HG03095 (cell line): ENCODE data around the gene PLA2G2C.

Experiments used
- ATAC-seq: cut with Tn5 transposase; IDR thresholded peaks from one replicate; pipeline ENCODE4 v1.9.1; 2021; ENCODE audit warnings: moderate library complexity; ENCODE audit not compliant: unreplicated experiment

Gene PLA2G2C

DNA sequence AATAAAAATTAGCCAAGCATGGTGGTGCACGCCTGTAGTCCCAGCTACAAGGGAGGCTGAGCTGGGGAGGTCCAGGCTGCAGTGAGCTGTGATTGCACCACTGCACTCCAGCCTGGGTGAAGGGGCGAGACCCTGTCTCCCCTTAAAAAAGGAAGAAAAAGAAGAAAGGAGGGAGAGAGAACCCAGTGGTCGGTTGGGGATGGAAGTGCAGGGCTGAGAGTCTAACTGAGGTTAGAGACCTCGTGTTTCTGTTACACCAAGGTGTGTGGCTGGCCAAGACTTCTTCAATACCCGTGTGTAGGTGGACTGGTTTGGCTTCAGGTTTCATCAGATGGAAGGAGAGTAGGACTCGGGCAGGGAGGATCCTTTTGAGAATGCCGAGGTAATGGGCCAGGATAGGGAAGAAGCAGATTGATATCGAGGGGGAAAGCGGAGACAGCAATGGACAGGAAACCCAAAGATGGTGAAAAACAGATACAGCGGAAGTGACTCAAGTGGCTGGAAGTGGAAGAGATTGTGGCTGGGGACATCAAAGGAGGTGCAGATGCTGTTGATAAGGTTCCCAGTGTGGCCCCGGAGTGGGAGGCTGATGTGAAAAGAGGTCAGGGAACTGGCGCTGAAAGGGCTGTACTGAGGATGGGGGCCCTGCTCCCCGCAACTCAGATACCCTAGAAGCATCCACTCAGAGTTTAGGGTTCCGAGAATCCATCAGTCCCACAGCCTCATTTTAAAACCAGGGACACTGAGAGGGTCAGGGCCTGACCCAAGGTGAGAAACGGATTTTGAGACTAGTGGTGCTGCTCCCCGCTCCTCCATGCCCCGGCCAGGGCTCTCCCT is 1.1 kb downstream of the PLA2G2C start:
- ATAC-seq = no peak

DNA sequence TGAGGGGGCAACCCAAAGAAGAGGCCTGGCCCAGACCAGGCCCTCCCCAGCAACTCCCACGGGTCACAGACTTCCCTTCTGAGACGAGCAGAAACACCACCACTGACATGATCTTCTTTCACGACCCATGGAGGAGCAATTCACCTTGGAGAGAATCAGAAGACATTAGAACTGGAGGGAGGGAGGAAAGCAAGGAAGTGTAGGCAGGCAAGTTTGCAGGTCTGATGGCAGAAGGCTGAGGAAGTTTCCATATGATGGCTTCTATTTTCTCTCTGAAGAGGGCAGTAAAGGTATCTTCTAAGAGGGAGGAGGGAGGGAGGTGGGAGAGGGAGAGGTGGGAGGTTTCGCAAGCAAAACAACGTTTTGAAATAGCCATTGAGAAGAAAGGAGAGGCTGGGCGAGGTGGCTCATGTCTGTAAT is 1.8 kb downstream of the PLA2G2C start:
- ATAC-seq = no peak

DNA sequence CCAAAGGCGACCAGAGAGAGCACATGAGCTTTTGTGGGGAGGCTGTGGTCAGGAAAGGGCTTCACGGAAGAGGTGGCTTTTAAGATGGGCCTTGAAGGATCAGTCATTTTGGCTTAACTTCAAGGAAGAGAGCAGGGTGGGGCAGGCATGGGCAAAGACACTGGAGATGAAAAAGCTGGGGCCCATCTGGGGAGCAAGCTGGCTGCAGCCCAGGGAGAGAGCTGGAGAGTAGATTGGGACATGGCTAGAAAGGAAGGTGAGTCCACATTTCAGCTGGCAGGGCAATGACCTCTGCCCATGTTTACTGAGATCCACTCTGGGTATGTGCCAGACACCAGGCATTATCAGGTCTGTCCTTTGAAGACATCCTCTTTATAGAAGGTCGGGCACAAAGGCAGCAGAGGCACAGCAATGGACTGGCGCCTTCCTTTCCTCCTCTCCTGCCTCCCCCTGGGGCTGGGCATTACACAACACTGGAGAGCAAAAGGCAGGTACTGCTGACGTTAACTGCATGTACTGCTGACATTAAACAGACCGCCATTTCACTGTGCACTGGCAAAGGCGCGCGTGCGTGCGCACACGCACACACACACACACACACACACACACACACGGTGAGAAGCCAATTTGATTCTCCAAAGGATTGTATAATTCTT is 2.6 kb downstream of the PLA2G2C start:
- ATAC-seq = no peak

DNA sequence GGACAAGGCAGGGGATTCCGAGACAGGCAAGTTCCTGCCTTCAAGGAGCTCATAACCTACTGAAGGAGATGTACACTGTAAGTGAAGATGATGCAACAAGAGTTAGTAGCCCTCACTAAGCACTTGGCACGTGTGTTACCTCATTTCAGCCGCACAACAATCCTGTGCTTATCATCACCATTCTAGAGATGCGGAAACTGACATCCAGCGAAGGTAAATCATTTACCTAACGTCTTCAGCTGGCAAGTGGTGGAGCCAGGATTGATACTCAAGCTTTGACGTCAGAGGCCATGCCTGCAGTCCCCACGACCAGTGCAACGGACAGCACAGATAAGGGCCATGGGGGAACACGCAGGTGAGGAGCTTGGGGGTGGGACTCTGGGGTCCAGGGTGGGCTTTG is 3.3 kb downstream of the PLA2G2C start:
- no peak for ATAC-seq

DNA sequence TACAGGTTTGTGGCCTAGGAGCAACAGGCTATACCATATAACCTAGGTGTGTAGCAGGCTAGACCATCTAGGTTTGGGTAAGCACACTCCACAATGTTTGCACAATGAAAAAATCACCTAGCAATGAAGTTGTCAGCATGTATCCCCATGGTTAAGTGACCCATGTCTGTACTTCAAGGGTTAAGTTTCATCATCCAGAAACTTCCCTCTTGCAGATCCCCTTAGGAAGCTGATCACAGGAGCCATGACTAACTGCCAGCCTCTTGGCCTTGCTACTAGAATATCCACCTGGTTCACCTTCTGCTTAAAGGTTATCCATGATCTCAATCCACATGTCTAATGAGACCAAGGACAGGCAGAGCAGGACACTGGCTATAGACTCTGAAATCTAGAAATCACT is 3.9 kb downstream of the PLA2G2C start:
- ATAC-seq = no peak

DNA sequence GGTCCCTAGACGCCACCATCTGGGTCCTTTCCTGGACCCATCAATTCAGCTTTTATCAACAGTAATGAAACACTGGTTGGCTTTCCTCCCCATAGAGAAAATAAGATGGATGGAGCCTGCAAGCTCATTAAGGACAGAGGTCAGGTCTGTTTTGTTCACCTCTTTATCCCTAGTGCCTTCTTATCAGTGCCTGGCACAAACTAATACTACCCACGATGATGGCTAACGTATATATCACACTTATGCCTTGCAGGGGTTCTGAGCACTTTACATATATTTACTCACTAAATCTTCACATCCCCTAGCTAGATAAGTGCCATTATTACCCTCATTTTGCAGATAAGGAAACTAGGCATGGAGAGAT is 5.5 kb downstream of the PLA2G2C start:
- no peak for ATAC-seq

DNA sequence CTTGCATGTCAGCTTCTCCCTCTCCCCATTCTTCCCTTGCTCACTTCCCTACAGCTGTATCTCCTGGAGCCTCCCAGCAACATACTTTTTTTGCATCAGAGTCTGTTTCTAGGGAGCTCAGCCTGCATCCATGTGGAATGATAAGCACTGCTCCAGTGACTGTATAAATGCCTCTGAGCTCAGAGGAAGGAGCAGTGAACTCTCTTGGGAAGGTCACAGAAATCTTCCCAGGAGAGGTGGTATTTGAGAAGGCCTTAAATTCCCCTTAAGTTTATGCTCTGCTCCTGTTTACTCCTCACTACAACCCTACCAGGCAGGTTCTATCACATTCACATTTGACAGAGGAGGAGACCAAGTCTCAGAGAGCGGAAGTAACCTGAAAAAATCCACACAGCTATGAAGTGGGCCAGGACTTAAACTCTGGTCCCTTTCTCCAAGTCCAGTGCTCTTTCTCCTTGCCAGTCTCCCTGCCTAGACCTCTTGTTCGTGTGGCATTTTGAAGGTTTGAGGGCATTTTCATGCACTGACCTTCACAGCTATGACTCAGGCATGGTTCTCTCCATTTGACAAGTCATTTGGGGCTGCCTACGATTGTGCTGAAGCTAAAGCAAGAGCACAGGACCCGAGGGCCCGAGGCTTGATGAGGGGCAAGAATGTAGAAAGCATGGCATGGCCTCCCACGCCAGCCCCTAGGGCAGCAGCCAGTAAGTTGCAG is 6.0 kb downstream of the PLA2G2C start:
- no peak for ATAC-seq

DNA sequence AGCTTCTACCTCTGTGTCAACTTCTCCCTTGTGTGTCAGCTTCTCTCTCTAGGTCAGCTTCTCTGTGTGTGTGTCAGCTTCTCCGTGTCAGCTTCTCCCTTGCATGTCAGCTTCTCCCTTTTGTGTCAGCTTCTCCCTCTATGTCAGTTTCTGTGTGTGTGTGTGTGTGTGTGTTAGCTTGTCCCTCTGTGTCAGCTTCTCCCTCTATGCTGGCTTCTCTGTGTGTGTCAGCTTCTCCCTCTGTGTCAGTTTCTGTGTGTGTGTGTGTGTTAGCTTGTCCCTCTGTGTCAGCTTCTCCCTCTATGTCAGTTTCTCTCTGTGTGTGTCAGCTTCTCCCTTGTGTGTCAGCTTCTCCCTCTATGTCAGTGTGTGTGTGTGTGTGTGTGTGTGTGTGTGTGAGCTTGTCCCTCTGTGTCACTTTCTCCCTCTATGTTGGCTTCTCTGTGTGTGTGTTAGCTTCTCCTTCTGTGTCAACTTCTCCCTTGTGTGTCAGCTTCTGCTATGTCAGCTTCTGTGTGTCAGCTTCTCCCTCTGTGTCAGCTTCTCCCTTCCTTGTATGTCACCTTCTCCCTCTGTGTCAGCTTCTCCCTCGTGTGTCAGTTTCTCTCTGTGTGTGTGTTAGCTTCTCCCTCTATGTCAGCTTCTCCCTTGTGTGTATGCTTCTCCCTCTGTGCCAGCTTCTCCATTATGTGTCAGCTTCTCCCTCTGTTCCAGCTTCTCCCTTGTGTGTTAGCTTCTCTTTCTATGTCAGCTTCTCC is 6.8 kb downstream of the PLA2G2C start:
- no peak for ATAC-seq

DNA sequence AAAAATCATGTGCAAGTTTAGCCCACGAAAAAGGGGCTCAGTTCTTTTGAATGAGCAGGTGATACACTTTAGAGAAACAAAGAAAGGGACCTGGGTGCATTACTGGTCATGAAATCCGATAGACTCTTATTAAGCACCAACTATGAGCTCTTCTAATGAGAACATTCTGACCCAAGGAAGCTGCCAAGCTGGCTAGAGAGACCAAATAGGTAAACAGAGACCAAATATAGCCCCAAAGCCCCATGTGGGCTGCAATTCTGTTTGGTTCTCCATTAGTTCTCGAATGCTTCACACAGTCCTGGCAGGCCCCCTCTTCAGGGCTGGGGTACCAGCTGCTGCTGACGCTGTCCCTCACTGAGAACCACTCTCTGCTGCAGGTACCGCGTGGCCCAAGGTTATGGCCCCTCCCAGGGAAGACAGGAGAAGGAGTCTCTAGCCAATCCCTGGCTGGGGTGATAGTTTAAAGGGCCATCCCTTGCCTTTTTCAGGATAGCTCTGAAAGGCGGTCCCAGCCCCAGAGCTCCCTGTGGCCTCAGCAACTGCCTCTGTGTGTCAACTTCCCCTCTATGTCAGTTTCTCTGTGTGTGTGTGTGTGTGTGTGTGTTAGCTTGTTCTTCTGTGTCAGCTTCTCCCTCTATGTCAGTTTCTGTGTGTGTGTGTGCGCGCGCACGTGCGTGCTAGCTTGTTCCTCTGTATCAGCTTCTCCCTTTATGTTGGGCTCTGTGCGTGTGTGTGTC is 7.5 kb downstream of the PLA2G2C start:
- ATAC-seq = no peak

DNA sequence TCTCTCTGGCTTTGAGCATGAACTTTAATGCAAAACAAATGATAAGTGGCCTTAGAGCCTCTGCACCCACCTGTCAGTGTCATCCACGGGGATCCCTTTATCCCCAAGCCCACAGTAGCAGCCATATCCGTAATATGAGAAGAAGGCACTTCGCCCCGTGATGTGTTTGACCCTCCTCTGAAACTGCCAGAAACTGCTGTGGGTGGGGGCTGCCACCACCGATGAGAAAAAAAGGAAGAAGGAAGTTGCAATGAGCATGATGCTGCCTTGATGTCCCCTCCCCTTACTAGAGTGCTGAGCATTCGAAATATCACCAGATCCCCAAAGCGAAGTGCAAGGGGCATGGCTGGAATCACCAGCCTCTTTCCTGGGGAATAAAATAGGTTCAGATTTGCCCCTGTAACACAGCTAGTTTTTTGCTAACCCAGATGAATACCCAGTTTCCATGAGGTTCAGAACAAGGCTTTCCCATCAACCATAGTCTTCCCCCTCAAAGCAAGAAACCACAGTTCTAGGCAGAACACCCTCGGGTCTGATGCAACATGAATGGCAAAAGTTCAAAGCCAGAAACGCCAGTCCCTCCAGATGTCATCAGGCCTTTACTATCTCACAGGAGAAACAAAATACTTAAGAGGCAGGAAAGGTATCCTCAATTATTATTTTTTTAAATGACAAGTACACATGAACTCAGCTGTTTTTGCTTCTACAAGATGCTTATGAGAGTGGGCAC is 11.2 kb downstream of the PLA2G2C start:
- ATAC-seq = no peak

DNA sequence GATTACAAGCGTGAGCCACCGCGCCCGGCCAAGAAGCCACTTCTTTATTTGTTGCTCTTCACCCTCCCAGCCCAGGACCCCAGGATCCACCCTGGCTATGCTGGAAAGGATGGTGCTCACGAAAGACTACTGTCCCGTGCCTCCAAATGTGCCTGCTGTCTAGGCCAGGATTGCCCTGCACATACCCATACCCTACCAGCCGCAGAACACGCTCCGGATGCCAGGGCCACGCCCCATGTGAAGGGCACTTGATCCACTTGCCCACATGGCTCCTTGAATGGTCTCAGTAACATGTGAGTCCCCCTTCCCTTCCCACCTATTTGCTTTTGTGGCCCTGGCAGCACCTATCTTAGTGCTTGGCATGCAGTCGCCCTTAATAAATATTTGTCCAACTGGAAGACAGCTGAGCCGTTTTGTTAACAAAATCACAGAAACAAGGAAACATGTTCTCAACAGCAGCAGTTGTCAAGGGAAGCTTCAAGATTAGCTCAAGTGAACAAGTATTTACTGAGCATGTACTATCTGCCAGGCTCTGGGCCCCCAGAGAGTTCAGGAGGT is 14.2 kb downstream of the PLA2G2C start:
- ATAC-seq = no peak

DNA sequence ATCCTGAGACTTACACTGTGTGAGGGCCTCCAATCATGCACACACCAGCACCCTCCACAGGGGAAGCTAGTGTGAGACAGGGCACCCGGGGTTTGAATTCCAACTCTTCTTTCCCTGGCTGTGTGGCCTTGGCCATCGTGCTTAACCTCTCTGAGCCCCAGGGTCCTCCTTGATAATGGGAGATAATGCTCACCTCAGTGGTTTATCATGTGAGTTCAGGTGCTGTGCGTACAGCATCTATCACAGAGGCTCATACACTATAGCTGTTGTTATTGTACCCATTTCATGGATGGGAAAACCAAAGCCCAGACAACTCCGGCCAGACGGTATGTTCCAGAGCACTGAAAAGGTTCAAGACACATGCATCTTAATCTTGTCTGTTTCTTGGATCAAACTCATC is 16.4 kb downstream of the PLA2G2C start:
- no peak for ATAC-seq

DNA sequence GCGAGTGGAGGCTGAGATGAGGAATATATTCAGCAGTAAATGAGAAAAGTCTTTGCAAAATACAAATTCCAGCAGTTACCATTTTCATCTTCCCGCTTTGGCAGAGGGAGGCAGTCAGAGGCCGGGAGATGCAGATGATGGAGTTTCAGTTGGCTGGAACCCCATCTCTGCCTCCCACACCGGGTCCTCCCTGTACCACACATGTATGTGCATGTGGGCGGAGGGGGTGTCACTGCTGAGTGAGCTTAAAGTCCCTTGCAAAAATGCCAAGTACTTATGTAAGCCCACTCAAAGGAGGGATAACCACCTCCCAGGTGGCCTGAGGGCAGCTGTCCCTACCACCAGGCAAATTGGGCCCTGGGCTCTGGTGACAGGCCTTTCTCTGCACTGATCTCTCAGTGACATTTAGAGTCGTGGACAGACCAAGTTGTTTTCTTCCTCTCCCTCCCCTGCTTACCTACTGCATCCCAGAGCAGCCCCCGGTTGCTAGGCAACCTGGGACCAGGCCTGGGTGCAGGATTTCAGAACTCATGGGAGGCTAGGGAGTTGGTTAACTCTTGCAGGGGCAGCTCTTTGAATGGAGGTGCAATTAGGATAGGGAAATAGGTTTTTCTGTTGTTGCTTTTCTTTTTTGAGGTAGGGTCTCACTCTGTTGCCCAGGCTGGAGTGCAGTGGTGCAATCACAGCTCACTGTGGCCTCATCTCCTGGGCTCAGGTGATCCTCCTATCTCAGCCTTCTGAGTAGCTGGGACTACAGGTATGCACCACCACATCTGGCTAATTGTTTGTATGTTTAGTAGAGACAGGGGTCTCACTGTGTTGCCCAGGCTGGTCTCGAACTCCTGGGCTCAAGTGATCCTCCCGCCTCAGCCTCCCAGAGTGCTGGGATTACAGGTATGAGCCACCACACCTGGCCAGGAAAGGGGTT is 17.5 kb downstream of the PLA2G2C start:
- ATAC-seq = no peak

DNA sequence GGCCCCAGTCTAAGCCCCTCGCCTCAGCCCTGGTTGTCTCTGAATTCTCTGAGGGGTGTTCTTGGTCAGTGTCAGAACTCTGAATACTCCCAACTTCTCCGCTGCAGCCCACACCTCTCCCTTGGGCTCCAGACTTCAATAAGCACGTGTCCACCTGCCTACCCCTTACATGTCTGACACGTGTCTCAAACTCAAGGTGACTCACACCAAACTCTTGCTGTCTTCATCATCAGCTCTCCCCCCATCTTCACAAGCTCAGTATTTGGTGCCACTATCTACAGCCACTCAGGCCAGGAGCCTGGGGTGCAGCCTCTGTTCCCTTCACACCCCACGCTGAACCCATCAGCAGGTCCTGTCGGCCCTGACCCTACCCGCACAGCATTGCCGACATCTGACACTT is 19.2 kb downstream of the PLA2G2C start:
- no peak for ATAC-seq

DNA sequence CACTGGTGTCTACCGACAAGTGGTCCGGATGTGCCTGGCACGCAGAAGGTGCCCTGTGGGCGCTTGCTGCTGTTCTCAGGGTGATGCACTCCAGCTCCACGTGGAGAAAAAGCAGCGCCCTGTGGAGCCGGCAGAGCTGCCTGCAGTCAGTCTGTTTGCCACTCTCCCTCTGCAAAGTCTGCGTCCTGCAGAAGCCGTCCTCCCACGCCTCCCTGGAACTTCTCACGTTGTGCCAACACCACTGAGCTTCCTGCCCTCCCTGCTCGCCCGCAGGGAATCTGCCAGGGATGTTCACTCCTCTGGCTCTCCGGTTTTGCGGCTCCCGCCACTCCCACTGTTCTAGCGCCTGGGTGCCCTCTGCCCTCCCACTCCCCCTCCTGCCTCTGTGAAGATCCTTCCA is 20.3 kb downstream of the PLA2G2C start:
- no peak for ATAC-seq

DNA sequence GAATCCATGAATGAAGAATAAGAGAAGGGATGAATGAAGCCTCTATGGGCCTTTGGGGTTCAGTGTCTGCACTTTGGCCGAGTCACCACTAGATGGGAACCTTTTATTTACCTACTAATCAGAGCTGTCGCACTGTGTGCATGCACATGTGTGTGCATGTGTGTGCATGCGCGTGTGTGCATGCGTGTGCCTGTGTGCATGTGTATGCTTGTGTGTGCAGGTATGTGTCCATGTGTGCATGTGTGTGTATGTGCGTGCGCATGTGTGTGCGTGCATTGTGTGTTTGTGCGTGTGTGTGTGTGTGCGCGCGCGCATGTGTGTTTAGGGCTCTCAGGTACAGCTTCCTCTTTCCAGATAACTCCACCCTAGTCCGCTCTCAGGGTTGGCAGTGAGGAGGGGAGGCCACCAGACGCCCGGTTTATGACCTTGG is 20.8 kb downstream of the PLA2G2C start:
- no peak for ATAC-seq

DNA sequence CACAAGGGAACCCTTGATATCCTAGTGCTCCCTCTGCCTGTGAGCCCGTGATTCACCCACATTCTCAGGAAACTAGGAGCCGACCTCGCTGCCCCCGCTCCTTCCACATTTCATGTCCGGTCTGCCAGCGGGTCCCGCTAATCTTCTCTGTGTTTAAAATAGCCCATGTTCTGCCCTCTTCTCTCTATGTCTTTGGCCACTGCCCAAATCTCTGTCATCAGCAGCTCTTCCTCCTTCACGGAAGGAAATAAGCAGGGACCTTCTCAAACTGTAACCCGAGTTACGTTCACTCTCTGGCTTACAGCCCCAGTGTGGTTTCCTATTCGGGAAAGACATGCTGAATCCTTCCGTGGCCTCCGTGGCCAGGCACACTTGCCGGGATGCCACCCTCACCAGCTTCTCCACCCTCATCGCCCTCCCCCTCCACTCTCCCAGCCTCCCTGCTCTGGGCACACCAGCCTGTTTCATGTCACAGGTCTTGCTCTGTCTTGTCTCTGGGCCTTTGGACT is 21.6 kb downstream of the PLA2G2C start:
- ATAC-seq = no peak

DNA sequence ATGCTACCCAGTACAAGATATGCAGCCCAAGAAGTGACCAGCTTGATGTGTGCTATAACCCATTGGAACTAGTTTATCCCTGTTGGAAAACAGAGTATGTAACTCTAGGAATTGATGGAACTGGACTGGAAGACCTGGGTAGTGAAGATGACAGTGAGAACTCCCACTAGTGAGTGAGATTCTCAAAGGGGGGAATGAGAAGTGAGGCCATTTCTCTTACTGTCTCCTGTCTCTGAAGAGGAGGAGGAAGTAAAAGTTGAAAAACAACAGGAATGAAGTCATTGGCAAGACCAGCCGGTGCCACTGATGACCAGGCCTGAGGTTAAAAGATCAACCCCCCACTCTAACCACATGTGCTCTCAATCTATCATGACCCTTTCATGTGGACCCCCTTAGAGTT is 26.3 kb downstream of the PLA2G2C start:
- no peak for ATAC-seq
